WTC11 (cell line): ENCODE data around the gene ANKS6.

Experiments used
- FOXK1 ChIP-seq: sonication (generic); formaldehyde crosslinking; IDR thresholded peaks from 2 replicates; pipeline ENCODE4 v1.8.0; 2022; ENCODE audit warnings: mild to moderate bottlenecking, moderate library complexity, missing genetic modification reagents
- JAZF1 ChIP-seq: fragments of 250-450 bp; sonication (Bioruptor Pico); IDR thresholded peaks from 2 replicates; pipeline ENCODE4 v1.9.0; 2021; ENCODE audit warnings: moderate library complexity, mild to moderate bottlenecking, inconsistent platforms
- JUN ChIP-seq: sonication (generic); formaldehyde crosslinking; IDR thresholded peaks from 2 replicates; pipeline ENCODE4 v1.8.0; 2023; ENCODE audit warnings: mild to moderate bottlenecking, missing genetic modification reagents
- RELA ChIP-seq: sonication (generic); formaldehyde crosslinking; IDR thresholded peaks from 2 replicates; pipeline ENCODE4 v1.8.1; 2022; ENCODE audit warnings: missing genetic modification reagents, mild to moderate bottlenecking, borderline replicate concordance
- SP1 ChIP-seq: sonication (generic); formaldehyde crosslinking; conservative IDR thresholded peaks from 2 replicates; pipeline ENCODE4 v1.8.1; 2022; ENCODE audit warnings: missing genetic modification reagents
- TEAD4 ChIP-seq: sonication (generic); formaldehyde crosslinking; IDR thresholded peaks from 2 replicates; pipeline ENCODE4 v1.8.0; 2022; ENCODE audit warnings: mild to moderate bottlenecking, missing genetic modification reagents
- TP53 ChIP-seq: sonication (generic); formaldehyde crosslinking; IDR thresholded peaks from 2 replicates; pipeline ENCODE4 v1.8.1; 2023; ENCODE audit warnings: mild to moderate bottlenecking, missing genetic modification reagents
- TF ChIP-seq, protein P1 (sequence below): sonication (generic); formaldehyde crosslinking; conservative IDR thresholded peaks from 2 replicates; pipeline ENCODE4 v1.8.1; 2022; ENCODE audit warnings: mild to moderate bottlenecking, missing genetic modification reagents
- TF ChIP-seq, protein P2 (sequence below): fragments of 200-600 bp; IDR thresholded peaks from 2 replicates; pipeline ENCODE4 v1.8.0; 2022; ENCODE audit warnings: antibody characterized with exemption
- TF ChIP-seq, protein P3 (sequence below): sonication (generic); formaldehyde crosslinking; IDR thresholded peaks from 2 replicates; pipeline ENCODE4 v1.8.1; 2023; ENCODE audit warnings: mild to moderate bottlenecking, missing genetic modification reagents, moderate library complexity
- TF ChIP-seq, protein P4 (sequence below): sonication (generic); formaldehyde crosslinking; IDR thresholded peaks from 2 replicates; pipeline ENCODE4 v1.8.1; 2022; ENCODE audit warnings: mild to moderate bottlenecking, missing genetic modification reagents, moderate library complexity, borderline replicate concordance
- TF ChIP-seq, protein P5 (sequence below): sonication (generic); formaldehyde crosslinking; IDR thresholded peaks from 2 replicates; pipeline ENCODE4 v1.8.1; 2022; ENCODE audit warnings: low read depth, mild to moderate bottlenecking, moderate library complexity, missing genetic modification reagents, borderline replicate concordance
- TF ChIP-seq, protein P6 (sequence below): sonication (generic); formaldehyde crosslinking; IDR thresholded peaks from 2 replicates; pipeline ENCODE4 v1.8.1; 2023; ENCODE audit warnings: mild to moderate bottlenecking, missing genetic modification reagents, moderate library complexity
- TF ChIP-seq, protein P7 (sequence below): fragments of 250-450 bp; sonication (Bioruptor Pico); IDR thresholded peaks from 2 replicates; pipeline ENCODE4 v1.9.0; 2021; ENCODE audit warnings: mild to moderate bottlenecking, borderline replicate concordance

DNA sequence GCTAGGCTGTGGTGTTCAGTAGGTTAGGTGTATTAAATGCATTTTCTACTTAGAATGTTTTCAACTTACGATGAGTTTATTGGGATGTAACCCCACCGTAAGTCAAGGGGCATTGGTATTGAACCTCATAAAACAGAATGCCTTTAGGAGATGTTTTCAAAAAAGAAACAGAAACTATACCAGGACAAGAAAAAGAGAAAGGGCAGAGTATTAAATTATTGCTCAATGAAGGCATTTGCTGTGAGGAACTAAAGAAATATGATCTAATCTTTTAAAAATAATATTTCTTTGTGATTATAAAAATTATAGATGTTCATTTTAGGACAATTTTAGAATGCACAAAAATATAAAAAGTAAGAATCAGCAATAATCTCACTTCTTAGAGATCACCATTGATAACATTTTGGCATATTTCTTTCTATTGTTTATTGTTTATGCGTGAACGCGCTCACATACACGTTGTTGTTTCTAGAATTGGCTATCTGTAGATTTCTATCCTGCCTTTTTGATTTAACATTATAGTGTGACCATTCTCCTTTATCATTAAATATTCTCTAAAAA is 19.1 kb upstream of the ANKS6 start:
- TF ChIP-seq, protein P1, sequence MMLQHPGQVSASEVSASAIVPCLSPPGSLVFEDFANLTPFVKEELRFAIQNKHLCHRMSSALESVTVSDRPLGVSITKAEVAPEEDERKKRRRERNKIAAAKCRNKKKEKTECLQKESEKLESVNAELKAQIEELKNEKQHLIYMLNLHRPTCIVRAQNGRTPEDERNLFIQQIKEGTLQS (CRISPR knock-in tag), result no peak
- TF ChIP-seq, protein P2, sequence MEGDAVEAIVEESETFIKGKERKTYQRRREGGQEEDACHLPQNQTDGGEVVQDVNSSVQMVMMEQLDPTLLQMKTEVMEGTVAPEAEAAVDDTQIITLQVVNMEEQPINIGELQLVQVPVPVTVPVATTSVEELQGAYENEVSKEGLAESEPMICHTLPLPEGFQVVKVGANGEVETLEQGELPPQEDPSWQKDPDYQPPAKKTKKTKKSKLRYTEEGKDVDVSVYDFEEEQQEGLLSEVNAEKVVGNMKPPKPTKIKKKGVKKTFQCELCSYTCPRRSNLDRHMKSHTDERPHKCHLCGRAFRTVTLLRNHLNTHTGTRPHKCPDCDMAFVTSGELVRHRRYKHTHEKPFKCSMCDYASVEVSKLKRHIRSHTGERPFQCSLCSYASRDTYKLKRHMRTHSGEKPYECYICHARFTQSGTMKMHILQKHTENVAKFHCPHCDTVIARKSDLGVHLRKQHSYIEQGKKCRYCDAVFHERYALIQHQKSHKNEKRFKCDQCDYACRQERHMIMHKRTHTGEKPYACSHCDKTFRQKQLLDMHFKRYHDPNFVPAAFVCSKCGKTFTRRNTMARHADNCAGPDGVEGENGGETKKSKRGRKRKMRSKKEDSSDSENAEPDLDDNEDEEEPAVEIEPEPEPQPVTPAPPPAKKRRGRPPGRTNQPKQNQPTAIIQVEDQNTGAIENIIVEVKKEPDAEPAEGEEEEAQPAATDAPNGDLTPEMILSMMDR, result no peak
- TF ChIP-seq JAZF1 (CRISPR knock-in tag), result no peak
- TF ChIP-seq FOXK1, result no peak
- no peak for TF ChIP-seq RELA
- TF ChIP-seq, protein P3, sequence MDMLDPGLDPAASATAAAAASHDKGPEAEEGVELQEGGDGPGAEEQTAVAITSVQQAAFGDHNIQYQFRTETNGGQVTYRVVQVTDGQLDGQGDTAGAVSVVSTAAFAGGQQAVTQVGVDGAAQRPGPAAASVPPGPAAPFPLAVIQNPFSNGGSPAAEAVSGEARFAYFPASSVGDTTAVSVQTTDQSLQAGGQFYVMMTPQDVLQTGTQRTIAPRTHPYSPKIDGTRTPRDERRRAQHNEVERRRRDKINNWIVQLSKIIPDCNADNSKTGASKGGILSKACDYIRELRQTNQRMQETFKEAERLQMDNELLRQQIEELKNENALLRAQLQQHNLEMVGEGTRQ (CRISPR knock-in tag), result no peak
- TF ChIP-seq, protein P4, sequence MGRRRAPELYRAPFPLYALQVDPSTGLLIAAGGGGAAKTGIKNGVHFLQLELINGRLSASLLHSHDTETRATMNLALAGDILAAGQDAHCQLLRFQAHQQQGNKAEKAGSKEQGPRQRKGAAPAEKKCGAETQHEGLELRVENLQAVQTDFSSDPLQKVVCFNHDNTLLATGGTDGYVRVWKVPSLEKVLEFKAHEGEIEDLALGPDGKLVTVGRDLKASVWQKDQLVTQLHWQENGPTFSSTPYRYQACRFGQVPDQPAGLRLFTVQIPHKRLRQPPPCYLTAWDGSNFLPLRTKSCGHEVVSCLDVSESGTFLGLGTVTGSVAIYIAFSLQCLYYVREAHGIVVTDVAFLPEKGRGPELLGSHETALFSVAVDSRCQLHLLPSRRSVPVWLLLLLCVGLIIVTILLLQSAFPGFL (CRISPR knock-in tag), result no peak
- TF ChIP-seq, protein P5, sequence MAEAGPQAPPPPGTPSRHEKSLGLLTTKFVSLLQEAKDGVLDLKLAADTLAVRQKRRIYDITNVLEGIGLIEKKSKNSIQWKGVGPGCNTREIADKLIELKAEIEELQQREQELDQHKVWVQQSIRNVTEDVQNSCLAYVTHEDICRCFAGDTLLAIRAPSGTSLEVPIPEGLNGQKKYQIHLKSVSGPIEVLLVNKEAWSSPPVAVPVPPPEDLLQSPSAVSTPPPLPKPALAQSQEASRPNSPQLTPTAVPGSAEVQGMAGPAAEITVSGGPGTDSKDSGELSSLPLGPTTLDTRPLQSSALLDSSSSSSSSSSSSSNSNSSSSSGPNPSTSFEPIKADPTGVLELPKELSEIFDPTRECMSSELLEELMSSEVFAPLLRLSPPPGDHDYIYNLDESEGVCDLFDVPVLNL (CRISPR knock-in tag), result no peak
- TF ChIP-seq TEAD4 (CRISPR knock-in tag), result no peak
- no peak for TF ChIP-seq JUN (CRISPR knock-in tag)
- TF ChIP-seq, protein P6, sequence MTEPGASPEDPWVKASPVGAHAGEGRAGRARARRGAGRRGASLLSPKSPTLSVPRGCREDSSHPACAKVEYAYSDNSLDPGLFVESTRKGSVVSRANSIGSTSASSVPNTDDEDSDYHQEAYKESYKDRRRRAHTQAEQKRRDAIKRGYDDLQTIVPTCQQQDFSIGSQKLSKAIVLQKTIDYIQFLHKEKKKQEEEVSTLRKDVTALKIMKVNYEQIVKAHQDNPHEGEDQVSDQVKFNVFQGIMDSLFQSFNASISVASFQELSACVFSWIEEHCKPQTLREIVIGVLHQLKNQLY, result no peak
- TF ChIP-seq, protein P7, sequence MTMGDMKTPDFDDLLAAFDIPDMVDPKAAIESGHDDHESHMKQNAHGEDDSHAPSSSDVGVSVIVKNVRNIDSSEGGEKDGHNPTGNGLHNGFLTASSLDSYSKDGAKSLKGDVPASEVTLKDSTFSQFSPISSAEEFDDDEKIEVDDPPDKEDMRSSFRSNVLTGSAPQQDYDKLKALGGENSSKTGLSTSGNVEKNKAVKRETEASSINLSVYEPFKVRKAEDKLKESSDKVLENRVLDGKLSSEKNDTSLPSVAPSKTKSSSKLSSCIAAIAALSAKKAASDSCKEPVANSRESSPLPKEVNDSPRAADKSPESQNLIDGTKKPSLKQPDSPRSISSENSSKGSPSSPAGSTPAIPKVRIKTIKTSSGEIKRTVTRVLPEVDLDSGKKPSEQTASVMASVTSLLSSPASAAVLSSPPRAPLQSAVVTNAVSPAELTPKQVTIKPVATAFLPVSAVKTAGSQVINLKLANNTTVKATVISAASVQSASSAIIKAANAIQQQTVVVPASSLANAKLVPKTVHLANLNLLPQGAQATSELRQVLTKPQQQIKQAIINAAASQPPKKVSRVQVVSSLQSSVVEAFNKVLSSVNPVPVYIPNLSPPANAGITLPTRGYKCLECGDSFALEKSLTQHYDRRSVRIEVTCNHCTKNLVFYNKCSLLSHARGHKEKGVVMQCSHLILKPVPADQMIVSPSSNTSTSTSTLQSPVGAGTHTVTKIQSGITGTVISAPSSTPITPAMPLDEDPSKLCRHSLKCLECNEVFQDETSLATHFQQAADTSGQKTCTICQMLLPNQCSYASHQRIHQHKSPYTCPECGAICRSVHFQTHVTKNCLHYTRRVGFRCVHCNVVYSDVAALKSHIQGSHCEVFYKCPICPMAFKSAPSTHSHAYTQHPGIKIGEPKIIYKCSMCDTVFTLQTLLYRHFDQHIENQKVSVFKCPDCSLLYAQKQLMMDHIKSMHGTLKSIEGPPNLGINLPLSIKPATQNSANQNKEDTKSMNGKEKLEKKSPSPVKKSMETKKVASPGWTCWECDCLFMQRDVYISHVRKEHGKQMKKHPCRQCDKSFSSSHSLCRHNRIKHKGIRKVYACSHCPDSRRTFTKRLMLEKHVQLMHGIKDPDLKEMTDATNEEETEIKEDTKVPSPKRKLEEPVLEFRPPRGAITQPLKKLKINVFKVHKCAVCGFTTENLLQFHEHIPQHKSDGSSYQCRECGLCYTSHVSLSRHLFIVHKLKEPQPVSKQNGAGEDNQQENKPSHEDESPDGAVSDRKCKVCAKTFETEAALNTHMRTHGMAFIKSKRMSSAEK (CRISPR knock-in tag), result no peak
- TF ChIP-seq SP1, result no peak
- no peak for TF ChIP-seq TP53 (CRISPR knock-in tag)
